ENCODE measurements around the gene GAL3ST1. TPM values are rescaled to one million over a fixed set of nuclear protein-coding genes. Genes with fewer than 3 reads are reported as not detected.

The GAL3ST1 gene
- total and polyA plus RNA-seq, 2 experiments from 2014 or later: 11.4 to 17.1 TPM

- H3K4me1 ChIP-seq (ENCODE audit: insufficient read depth): peaks cover 7% of the 10 kb centered on the region
- no peaks in the 10 kb centered on the region for H3K9me2 ChIP-seq (replicated peaks; ENCODE audit: insufficient read depth)
- no peaks in the 10 kb centered on the region for H3K27me3 ChIP-seq
- no peak overlapping the region for H3K4me2 ChIP-seq
- no peak overlapping the region for H3K27ac ChIP-seq
- 91% methylated on average over 5 of the region's 5 CpGs for WGBS (ENCODE audit: low lambda C conversion rate, missing lambda C conversion rate)
- no peak for DNase-seq (ENCODE audit: low spot score)
- H3K4me3 ChIP-seq: no peak overlapping the region
- H3K79me2 ChIP-seq: no peaks in the 10 kb centered on the region
- H4K20me1 ChIP-seq (ENCODE audit: insufficient read depth, poor library complexity, severe bottlenecking): no peaks in the 10 kb centered on the region
- H3K36me3 ChIP-seq (replicated peaks; ENCODE audit: insufficient read depth, low read depth): no peaks in the 10 kb centered on the region
- H3K9me3 ChIP-seq (ENCODE audit: low read depth): no peaks in the 10 kb centered on the region
- no peak overlapping the region for H2AFZ ChIP-seq
- TF ChIP-seq EZH2 (IDR thresholded peaks at IDR 0.05; ENCODE audit: borderline replicate concordance) (no peak), EZH2phosphoT487 (IDR thresholded peaks at IDR 0.05; ENCODE audit: low read depth, severe bottlenecking, unreplicated experiment) (no peak), CTCF (IDR thresholded peaks at IDR 0.05; ENCODE audit: poor library complexity) (no peak)
Observed at GRCh38 chr22:30601464-30601863, 27.0 kb upstream of the GAL3ST1 start.

DNA sequence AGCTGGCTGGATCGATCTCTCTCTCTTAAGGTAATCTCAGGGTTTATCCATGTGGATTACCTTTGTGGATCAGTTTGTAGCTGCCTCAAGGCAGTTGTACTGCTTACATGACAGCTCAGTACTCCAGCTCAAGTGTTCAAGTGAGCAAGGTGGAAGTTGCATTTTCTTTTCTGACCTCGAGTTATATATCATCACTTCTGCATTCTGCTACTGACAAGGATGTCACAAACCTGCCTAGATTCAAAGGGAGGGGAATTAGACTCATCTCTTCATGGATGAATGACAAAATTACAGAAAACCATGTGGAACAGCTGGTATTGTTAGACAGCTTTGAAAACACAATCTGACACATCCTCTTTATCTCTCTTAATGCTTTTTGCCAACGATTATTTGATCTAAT is 26.5 kb upstream of the GAL3ST1 start:
- Histone ChIP-seq H3K4me2 (no peak overlapping the region), H4K20me1 (ENCODE audit: insufficient read depth, poor library complexity, severe bottlenecking) (no peaks in the 10 kb centered on the region), H2AFZ (no peak overlapping the region), H3K36me3 (replicated peaks; ENCODE audit: insufficient read depth, low read depth) (no peaks in the 10 kb centered on the region), H3K9me3 (ENCODE audit: low read depth) (no peaks in the 10 kb centered on the region), H3K4me1 (ENCODE audit: insufficient read depth) (peaks cover 5% of the 10 kb centered on the region), H3K79me2 (no peaks in the 10 kb centered on the region), H3K27ac (no peak overlapping the region), H3K4me3 (no peak overlapping the region), H3K27me3 (no peaks in the 10 kb centered on the region), H3K9me2 (replicated peaks; ENCODE audit: insufficient read depth) (no peaks in the 10 kb centered on the region)
- no peak for DNase-seq (ENCODE audit: low spot score)
- WGBS (ENCODE audit: low lambda C conversion rate, missing lambda C conversion rate): 69% methylated on average over 3 of the region's 3 CpGs
- TF ChIP-seq CTCF (IDR thresholded peaks at IDR 0.05; ENCODE audit: poor library complexity): no peak
- no peak for TF ChIP-seq EZH2 (IDR thresholded peaks at IDR 0.05; ENCODE audit: borderline replicate concordance)
- TF ChIP-seq EZH2phosphoT487 (IDR thresholded peaks at IDR 0.05; ENCODE audit: low read depth, severe bottlenecking, unreplicated experiment): no peak

- no peaks in the 10 kb centered on the region for H3K9me2 ChIP-seq (replicated peaks; ENCODE audit: insufficient read depth)
- WGBS (ENCODE audit: low lambda C conversion rate, missing lambda C conversion rate): 81% methylated on average over 3 of the region's 3 CpGs
- H3K4me3 ChIP-seq: no peak overlapping the region
- DNase-seq (ENCODE audit: low spot score): no peak
- no peaks in the 10 kb centered on the region for H3K9me3 ChIP-seq (ENCODE audit: low read depth)
- no peaks in the 10 kb centered on the region for H3K79me2 ChIP-seq
- H2AFZ ChIP-seq: no peak overlapping the region
- no peaks in the 10 kb centered on the region for H3K36me3 ChIP-seq (replicated peaks; ENCODE audit: insufficient read depth, low read depth)
- H4K20me1 ChIP-seq (ENCODE audit: insufficient read depth, poor library complexity, severe bottlenecking): no peaks in the 10 kb centered on the region
- no peak overlapping the region for H3K27ac ChIP-seq
- no peaks in the 10 kb centered on the region for H3K27me3 ChIP-seq
- no peak for TF ChIP-seq EZH2 (IDR thresholded peaks at IDR 0.05; ENCODE audit: borderline replicate concordance)
- no peak for TF ChIP-seq CTCF (IDR thresholded peaks at IDR 0.05; ENCODE audit: poor library complexity)
- no peak for TF ChIP-seq EZH2phosphoT487 (IDR thresholded peaks at IDR 0.05; ENCODE audit: low read depth, severe bottlenecking, unreplicated experiment)
- peaks cover 3% of the 10 kb centered on the region for H3K4me1 ChIP-seq (ENCODE audit: insufficient read depth)
- H3K4me2 ChIP-seq: no peak overlapping the region
Observed at GRCh38 chr22:30598986-30599385, 24.5 kb upstream of the GAL3ST1 start.

GRCh38 chr22:30596886-30597285 is 22.4 kb upstream of the GAL3ST1 start:
- 89% methylated on average over 29 of the region's 29 CpGs for WGBS (ENCODE audit: low lambda C conversion rate, missing lambda C conversion rate)
- DNase-seq (ENCODE audit: low spot score): no peak
- no peak overlapping the region for H3K27ac ChIP-seq

More at GRCh38 chr22:30596886-30597285, 22.4 kb upstream of the GAL3ST1 start:
- Histone ChIP-seq H3K4me3 (no peak overlapping the region), H3K4me1 (ENCODE audit: insufficient read depth) (peaks cover 3% of the 10 kb centered on the region), H3K4me2 (no peak overlapping the region), H3K9me2 (replicated peaks; ENCODE audit: insufficient read depth) (no peaks in the 10 kb centered on the region), H3K36me3 (replicated peaks; ENCODE audit: insufficient read depth, low read depth) (no peaks in the 10 kb centered on the region), H3K27me3 (no peaks in the 10 kb centered on the region), H3K9me3 (ENCODE audit: low read depth) (no peaks in the 10 kb centered on the region), H2AFZ (no peak overlapping the region), H4K20me1 (ENCODE audit: insufficient read depth, poor library complexity, severe bottlenecking) (no peaks in the 10 kb centered on the region), H3K79me2 (no peaks in the 10 kb centered on the region)
- TF ChIP-seq EZH2 (IDR thresholded peaks at IDR 0.05; ENCODE audit: borderline replicate concordance): no peak
- no peak for TF ChIP-seq CTCF (IDR thresholded peaks at IDR 0.05; ENCODE audit: poor library complexity)
- TF ChIP-seq EZH2phosphoT487 (IDR thresholded peaks at IDR 0.05; ENCODE audit: low read depth, severe bottlenecking, unreplicated experiment): no peak
